ENCODE data around the gene PRIM2. TPM values are rescaled to one million over a fixed set of nuclear protein-coding genes. Genes with fewer than 3 reads are reported as not detected.
A peak's percentile ranks its signal among the peaks of the same experiment; 100 is the strongest.
"Not testable (repeated sequence)": the region's sequence is repeated elsewhere in the genome, so short reads cannot be mapped to it uniquely, and the experiment has no call there.

PRIM2 gene
- total RNA-seq, 2 experiments from 2014 or later = 47.2 to 48.7 TPM

GRCh38 chr6:57471314-57471864, 154.0 kb downstream of the PRIM2 start:
- peak overlapping the region; percentile 50 for H3K27ac Mint-ChIP-seq
- H3K27me3 Mint-ChIP-seq; DNase-seq; H3K36me3 Mint-ChIP-seq; H3K9me3 Mint-ChIP-seq; intact Hi-C loops (cut with micrococcal nuclease); H3K4me1 Mint-ChIP-seq (ENCODE audit: low read depth); CTCF ChIA-PET; POLR2A ChIA-PET; H3K4me3 Mint-ChIP-seq: not testable (repeated sequence)

- CTCF ChIA-PET; H3K36me3 Mint-ChIP-seq; DNase-seq; H3K9me3 Mint-ChIP-seq; H3K4me3 Mint-ChIP-seq; H3K27ac Mint-ChIP-seq; intact Hi-C loops (cut with micrococcal nuclease); H3K27me3 Mint-ChIP-seq; H3K4me1 Mint-ChIP-seq (ENCODE audit: low read depth); POLR2A ChIA-PET: not testable (repeated sequence)
Measured at GRCh38 chr6:57472861-57473362, 155.5 kb downstream of the PRIM2 start.

GRCh38 chr6:57474862-57475475, 157.5 kb downstream of the PRIM2 start:
- H3K27ac Mint-ChIP-seq; H3K9me3 Mint-ChIP-seq; H3K4me1 Mint-ChIP-seq (ENCODE audit: low read depth); H3K4me3 Mint-ChIP-seq; DNase-seq; H3K36me3 Mint-ChIP-seq; intact Hi-C loops (cut with micrococcal nuclease); POLR2A ChIA-PET; CTCF ChIA-PET; H3K27me3 Mint-ChIP-seq: not testable (repeated sequence)

GRCh38 chr6:57475656-57476055, 158.2 kb downstream of the PRIM2 start:
- H3K27me3 Mint-ChIP-seq; CTCF ChIA-PET; H3K4me3 Mint-ChIP-seq; H3K4me1 Mint-ChIP-seq (ENCODE audit: low read depth); H3K27ac Mint-ChIP-seq; H3K9me3 Mint-ChIP-seq; POLR2A ChIA-PET; intact Hi-C loops (cut with micrococcal nuclease); H3K36me3 Mint-ChIP-seq; DNase-seq: not testable (repeated sequence)

- CTCF ChIA-PET; intact Hi-C loops (cut with micrococcal nuclease); DNase-seq; H3K27ac Mint-ChIP-seq; POLR2A ChIA-PET; H3K9me3 Mint-ChIP-seq; H3K4me3 Mint-ChIP-seq; H3K27me3 Mint-ChIP-seq; H3K4me1 Mint-ChIP-seq (ENCODE audit: low read depth): not testable (repeated sequence)
- H3K36me3 Mint-ChIP-seq = peaks cover 13% of the 10 kb centered on the region
Measured at GRCh38 chr6:57480194-57480593, 162.8 kb downstream of the PRIM2 start.

GRCh38 chr6:57481121-57481520, 163.7 kb downstream of the PRIM2 start:
- H3K4me1 Mint-ChIP-seq (ENCODE audit: low read depth); POLR2A ChIA-PET; H3K27me3 Mint-ChIP-seq; CTCF ChIA-PET; DNase-seq; H3K27ac Mint-ChIP-seq; H3K4me3 Mint-ChIP-seq; intact Hi-C loops (cut with micrococcal nuclease); H3K9me3 Mint-ChIP-seq: not testable (repeated sequence)
- H3K36me3 Mint-ChIP-seq = peaks cover 12% of the 10 kb centered on the region

- H3K36me3 Mint-ChIP-seq = peaks cover 12% of the 10 kb centered on the region
- CTCF ChIA-PET; POLR2A ChIA-PET; intact Hi-C loops (cut with micrococcal nuclease); H3K27ac Mint-ChIP-seq; H3K9me3 Mint-ChIP-seq; H3K4me3 Mint-ChIP-seq; DNase-seq; H3K4me1 Mint-ChIP-seq (ENCODE audit: low read depth); H3K27me3 Mint-ChIP-seq: not testable (repeated sequence)
Measured at GRCh38 chr6:57482471-57482870, 165.0 kb downstream of the PRIM2 start.

- intact Hi-C loops (cut with micrococcal nuclease); H3K4me1 Mint-ChIP-seq (ENCODE audit: low read depth); H3K36me3 Mint-ChIP-seq: not testable (repeated sequence)
Measured at GRCh38 chr6:57486494-57487081, 169.2 kb downstream of the PRIM2 start.

GRCh38 chr6:57488551-57488950, 171.1 kb downstream of the PRIM2 start:
- H3K4me1 Mint-ChIP-seq (ENCODE audit: low read depth); POLR2A ChIA-PET; DNase-seq; intact Hi-C loops (cut with micrococcal nuclease); H3K4me3 Mint-ChIP-seq; H3K27me3 Mint-ChIP-seq; H3K36me3 Mint-ChIP-seq; H3K27ac Mint-ChIP-seq; CTCF ChIA-PET; H3K9me3 Mint-ChIP-seq: not testable (repeated sequence)

More at GRCh38 chr6:57486494-57487081, 169.2 kb downstream of the PRIM2 start:
- DNase-seq, H3K4me3 Mint-ChIP-seq, H3K27me3 Mint-ChIP-seq, CTCF ChIA-PET, H3K9me3 Mint-ChIP-seq, H3K27ac Mint-ChIP-seq, POLR2A ChIA-PET: not testable (repeated sequence)

GRCh38 chr6:57489887-57490286, 172.5 kb downstream of the PRIM2 start:
- H3K27me3 Mint-ChIP-seq; H3K4me1 Mint-ChIP-seq (ENCODE audit: low read depth); H3K9me3 Mint-ChIP-seq; POLR2A ChIA-PET; DNase-seq; H3K4me3 Mint-ChIP-seq; CTCF ChIA-PET; H3K27ac Mint-ChIP-seq; intact Hi-C loops (cut with micrococcal nuclease); H3K36me3 Mint-ChIP-seq: not testable (repeated sequence)

GRCh38 chr6:57491795-57492194, 174.4 kb downstream of the PRIM2 start:
- CTCF ChIA-PET; H3K27me3 Mint-ChIP-seq; POLR2A ChIA-PET; H3K27ac Mint-ChIP-seq; H3K4me1 Mint-ChIP-seq (ENCODE audit: low read depth); H3K4me3 Mint-ChIP-seq; H3K36me3 Mint-ChIP-seq; intact Hi-C loops (cut with micrococcal nuclease); H3K9me3 Mint-ChIP-seq; DNase-seq: not testable (repeated sequence)

GRCh38 chr6:57496251-57496650, 178.8 kb downstream of the PRIM2 start:
- intact Hi-C loops (cut with micrococcal nuclease); H3K4me1 Mint-ChIP-seq (ENCODE audit: low read depth); H3K4me3 Mint-ChIP-seq; CTCF ChIA-PET; H3K36me3 Mint-ChIP-seq; POLR2A ChIA-PET; H3K27me3 Mint-ChIP-seq; DNase-seq; H3K9me3 Mint-ChIP-seq; H3K27ac Mint-ChIP-seq: not testable (repeated sequence)

GRCh38 chr6:57500368-57501021, 183.1 kb downstream of the PRIM2 start:
- DNase-seq; H3K9me3 Mint-ChIP-seq; H3K27me3 Mint-ChIP-seq; CTCF ChIA-PET; H3K27ac Mint-ChIP-seq; H3K36me3 Mint-ChIP-seq; POLR2A ChIA-PET; H3K4me1 Mint-ChIP-seq (ENCODE audit: low read depth); H3K4me3 Mint-ChIP-seq; intact Hi-C loops (cut with micrococcal nuclease): not testable (repeated sequence)

Data from activated CD4-positive, alpha-beta memory T cell treated with anti-CD3 and anti-CD28 coated beads for 36 hours (primary cell).